Lung (tissue), 12 donors: Measurements from ENCODE around the gene GSKIP. TPM values are rescaled to one million over a fixed set of nuclear protein-coding genes. Genes with fewer than 3 reads are reported as not detected.

Experiments used
- ATAC-seq: fragments of 200-7000 bp; cut with Tn5 transposase; one replicate; pipeline ENCODE4 v1.9.1; 2020; ENCODE audit warnings: moderate number of reproducible peaks; ENCODE audit not compliant: insufficient read depth, low FRiP score
- DNase-seq, 3 donors: peaks; one replicate each; pipeline ENCODE4 v3.0.0-alpha.2; 2013 to 2017
- H3K27ac ChIP-seq, 2 donors: one replicate each; pipeline ENCODE4 v1.5.1; 2013; ENCODE audit warnings: mild to moderate bottlenecking in 2 of 2, moderate library complexity in 2 of 2, control low read depth in 1 of 2, inconsistent platforms in 1 of 2, low read depth in 1 of 2, low read length in 1 of 2
- H3K27me3 ChIP-seq, 3 donors: one replicate each; pipeline ENCODE4 v1.5.1; 2013; ENCODE audit warnings: low read length in 2 of 3; ENCODE audit not compliant: control insufficient read depth in 3 of 3, insufficient read depth in 3 of 3
- H3K36me3 ChIP-seq, 4 donors: one replicate each; pipeline ENCODE4 v1.5.1; 2013; ENCODE audit warnings: low read length in 4 of 4, mild to moderate bottlenecking in 1 of 4, moderate library complexity in 1 of 4; ENCODE audit not compliant: control insufficient read depth in 4 of 4, insufficient read depth in 4 of 4
- H3K4me1 ChIP-seq, 5 donors: one replicate each; pipeline ENCODE4 v1.5.1; 2013; ENCODE audit warnings: low read length in 5 of 5, mild to moderate bottlenecking in 2 of 5, moderate library complexity in 1 of 5; ENCODE audit not compliant: control insufficient read depth in 5 of 5, insufficient read depth in 5 of 5
- H3K4me3 ChIP-seq: one replicate; pipeline ENCODE4 v1.5.1; 2013; ENCODE audit warnings: mild to moderate bottlenecking, control low read depth, moderate library complexity
- H3K9ac ChIP-seq, 2 donors: one replicate each; pipeline ENCODE4 v1.5.1; 2013; ENCODE audit warnings: low read length in 2 of 2, control low read depth in 1 of 2; ENCODE audit not compliant: insufficient read depth in 1 of 2
- H3K9me3 ChIP-seq, 4 donors: one replicate each; pipeline ENCODE4 v1.5.1; 2013; ENCODE audit warnings: low read length in 3 of 4, mild to moderate bottlenecking in 1 of 4, moderate library complexity in 1 of 4; ENCODE audit not compliant: control insufficient read depth in 4 of 4, insufficient read depth in 3 of 4
- WGBS, 2 donors: extraction: QIAGEN DNeasy Blood & Tissue Kit; methylation state at CpG; one replicate each; pipeline ENCODE4 v1.1.7; 2013; 5-methylcytosine and 5-hydroxymethylcytosine counted together
- polyA plus RNA-seq, 2 donors: library from polyadenylated mRNA; stranded (reverse); fragments of 200-250 nt; gene quantifications; one replicate each; pipeline ENCODE4 v1.2.1, GENCODE V29; 2013
- total RNA-seq, 2 donors: library from RNA; depleted of rRNA in 1 of 2; stranded (reverse); fragments of >200 nt in 1 of 2; gene quantifications; one replicate each; pipeline ENCODE4 v1.2.1, GENCODE V29; 2014 to 2021
- TF ChIP-seq, protein P1 (sequence below): IDR thresholded peaks from 2 replicates; pipeline ENCODE4 v1.5.1; 2012; ENCODE audit warnings: mild to moderate bottlenecking; ENCODE audit errors: control extremely low read depth, extremely low read depth
- donor health status: control.
- donor health status: control.
- donor health status: Bipolar disorder and iron deficiency.
- donor health status: healthy.
- donor health status: DM: yes; HTN: yes; CAD: no.

GSKIP gene
- total and polyA plus RNA-seq, 4 donors: 8.2 to 20.6 (median 15.0) TPM

DNA sequence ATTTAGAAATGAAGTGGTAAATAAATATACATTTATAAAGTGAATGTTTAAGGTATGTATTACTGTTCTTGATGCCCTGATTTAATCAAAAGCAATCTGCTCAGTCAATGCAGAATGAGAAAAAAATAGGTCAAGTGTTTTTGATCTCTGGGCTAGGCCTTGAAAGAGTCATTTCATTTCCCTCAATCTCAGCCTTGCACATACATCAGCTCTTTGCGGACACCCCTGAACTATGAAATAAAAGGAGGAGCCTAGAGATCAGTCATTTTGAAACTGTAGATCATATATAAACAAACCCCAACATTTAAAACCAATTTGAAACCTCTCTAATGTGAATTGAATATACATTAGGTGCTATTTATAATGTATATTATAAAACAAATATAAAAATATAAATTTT, 42.7 kb upstream of the GSKIP start:
- Histone ChIP-seq H3K4me1 (no peaks in the 10 kb centered on the region), H3K9me3 (no peaks in the 10 kb centered on the region), H3K36me3 (peaks cover 6 to 42% (median 36%) of the 10 kb centered on the region in 4 donors), H3K27me3 (no peaks in the 10 kb centered on the region), H3K27ac (no peak overlapping the region), H3K4me3 (no peak overlapping the region), H3K9ac (no peak overlapping the region)
- ATAC-seq: no peak
- 83 to 100% methylated on average over 1 of the region's 1 CpG for WGBS, 2 donors
- no peak for DNase-seq
- TF ChIP-seq, protein P1, sequence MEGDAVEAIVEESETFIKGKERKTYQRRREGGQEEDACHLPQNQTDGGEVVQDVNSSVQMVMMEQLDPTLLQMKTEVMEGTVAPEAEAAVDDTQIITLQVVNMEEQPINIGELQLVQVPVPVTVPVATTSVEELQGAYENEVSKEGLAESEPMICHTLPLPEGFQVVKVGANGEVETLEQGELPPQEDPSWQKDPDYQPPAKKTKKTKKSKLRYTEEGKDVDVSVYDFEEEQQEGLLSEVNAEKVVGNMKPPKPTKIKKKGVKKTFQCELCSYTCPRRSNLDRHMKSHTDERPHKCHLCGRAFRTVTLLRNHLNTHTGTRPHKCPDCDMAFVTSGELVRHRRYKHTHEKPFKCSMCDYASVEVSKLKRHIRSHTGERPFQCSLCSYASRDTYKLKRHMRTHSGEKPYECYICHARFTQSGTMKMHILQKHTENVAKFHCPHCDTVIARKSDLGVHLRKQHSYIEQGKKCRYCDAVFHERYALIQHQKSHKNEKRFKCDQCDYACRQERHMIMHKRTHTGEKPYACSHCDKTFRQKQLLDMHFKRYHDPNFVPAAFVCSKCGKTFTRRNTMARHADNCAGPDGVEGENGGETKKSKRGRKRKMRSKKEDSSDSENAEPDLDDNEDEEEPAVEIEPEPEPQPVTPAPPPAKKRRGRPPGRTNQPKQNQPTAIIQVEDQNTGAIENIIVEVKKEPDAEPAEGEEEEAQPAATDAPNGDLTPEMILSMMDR: no peak

GRCh38 chr14:96324219-96324618, 39.1 kb upstream of the GSKIP start:
- TF ChIP-seq, protein P1: no peak
- no peaks in the 10 kb centered on the region for H3K4me1 ChIP-seq
- DNase-seq (peak in 2 of 3 donors; percentile 1 to 9), ATAC-seq (no peak)
- H3K9me3 ChIP-seq: no peaks in the 10 kb centered on the region
- H3K9ac ChIP-seq: no peak overlapping the region
- peaks cover 2 to 38% (median 24%) of the 10 kb centered on the region in 4 donors for H3K36me3 ChIP-seq
- 72 to 90% methylated on average over 7 of the region's 7 CpGs for WGBS, 2 donors
- H3K27me3 ChIP-seq: no peaks in the 10 kb centered on the region
- no peak overlapping the region for H3K27ac ChIP-seq
- H3K4me3 ChIP-seq: no peak overlapping the region

- no peaks in the 10 kb centered on the region for H3K27me3 ChIP-seq
- ATAC-seq (no peak), DNase-seq (no peak)
- H3K9ac ChIP-seq: no peak overlapping the region
- no peak overlapping the region for H3K4me3 ChIP-seq
- no peaks in the 10 kb centered on the region for H3K4me1 ChIP-seq
- no peak overlapping the region for H3K27ac ChIP-seq
- TF ChIP-seq, protein P1: no peak
- H3K36me3 ChIP-seq: peaks cover 2 to 17% (median 9%) of the 10 kb centered on the region in 4 donors
- H3K9me3 ChIP-seq: peaks cover 0 to 2% (median 0%) of the 10 kb centered on the region in 4 donors
- 100% methylated on average over 1 of the region's 1 CpG for WGBS, 2 donors
Measured at GRCh38 chr14:96338551-96338950, 24.8 kb upstream of the GSKIP start.

DNA sequence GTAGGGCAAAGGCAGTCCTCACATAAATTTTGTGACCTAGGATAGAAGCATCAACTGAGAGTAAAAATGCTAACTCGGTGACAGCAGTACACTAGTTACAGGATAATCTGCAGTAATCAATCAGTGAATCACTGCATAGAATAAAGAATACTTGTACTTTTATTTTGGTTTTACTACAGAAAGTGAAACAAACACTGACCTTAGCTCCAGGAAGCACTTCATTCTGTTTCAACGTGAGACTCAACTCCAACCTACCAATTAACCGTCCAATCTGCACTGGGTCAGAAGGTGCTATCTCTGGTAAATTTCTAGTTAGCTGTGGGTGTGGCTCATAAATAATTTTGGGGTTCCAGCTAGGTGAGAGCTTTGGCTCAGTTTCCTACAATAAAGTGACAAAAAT, 22.0 kb upstream of the GSKIP start:
- no peak for ATAC-seq
- Histone ChIP-seq H3K36me3 (peaks cover 4 to 19% (median 11%) of the 10 kb centered on the region in 4 donors), H3K4me1 (no peaks in the 10 kb centered on the region), H3K9ac (no peak overlapping the region), H3K9me3 (peaks cover 0 to 2% (median 0%) of the 10 kb centered on the region in 4 donors), H3K27ac (no peak overlapping the region), H3K4me3 (no peak overlapping the region), H3K27me3 (no peaks in the 10 kb centered on the region)
- TF ChIP-seq, protein P1: no peak
- 86 to 88% methylated on average over 3 of the region's 3 CpGs for WGBS, 2 donors
- no peak for DNase-seq
